Mucosa of descending colon (tissue), 3 donors: ENCODE measurements around the gene VAV1. TPM values are rescaled to one million over a fixed set of nuclear protein-coding genes. Genes with fewer than 3 reads are reported as not detected.
A peak's percentile ranks its signal among the peaks of the same experiment; 100 is the strongest.

ENCODE experiments used
- ATAC-seq: fragments of 200-7000 bp; cut with Tn5 transposase; one replicate; pipeline ENCODE4 v1.9.1; 2020; ENCODE audit warnings: mild to moderate bottlenecking, moderate library complexity
- DNase-seq, 3 donors: peaks; one replicate each; pipeline ENCODE4 v3.0.0-alpha.2; 2020
- H3K36me3 ChIP-seq: fragments of 200-600 bp; one replicate; pipeline ENCODE4 v1.8.0; 2021; ENCODE audit warnings: low read depth, mild to moderate bottlenecking
- H3K4me1 ChIP-seq: fragments of 200-600 bp; one replicate; pipeline ENCODE4 v1.8.0; 2021; ENCODE audit warnings: low read depth, mild to moderate bottlenecking
- H3K4me3 ChIP-seq: fragments of 200-600 bp; one replicate; pipeline ENCODE4 v1.8.0; 2021; ENCODE audit warnings: mild to moderate bottlenecking
- H3K9me3 ChIP-seq: fragments of 200-600 bp; one replicate; pipeline ENCODE4 v1.8.0; 2021; ENCODE audit warnings: mild to moderate bottlenecking
- intact Hi-C, 2 donors: fragments of 100-400 bp; cut with DNase I in 1 of 2; cut with micrococcal nuclease in 1 of 2; formaldehyde crosslinking; loops; one replicate each; pipeline versions ENCODE4 v1.11.0 to v1.11.1; 2022; cut with DNase I, micrococcal nuclease
- total RNA-seq, 3 donors: library from RNA; stranded (reverse); fragmentation: NEBNext Ultra II Directional in 2 of 3; extraction: Animal tissue kit (Norgen Biotek cat#: 25700) in 2 of 3; gene quantifications; one replicate each; pipeline versions ENCODE4 v1.2.1 to v1.2.4, GENCODE V29; 2021 to 2023
- TF ChIP-seq, protein P1 (sequence below): fragments of 200-600 bp; IDR thresholded peaks from one replicate; pipeline ENCODE4 v1.8.0; 2022; ENCODE audit warnings: antibody characterized with exemption, mild to moderate bottlenecking
- donor health status: DM: no; HTN: no; CAD: no; lungs with moderate emphysema.
- donor health status: DM: no; HTN: no; CAD: no.
- donor health status: DM: no; HTN: yes; CAD: no.

VAV1 gene
- total RNA-seq, 3 donors from 2014 or later = 6.0 to 12.3 (median 10.7) TPM

- intact Hi-C loops = no loop called here
- Histone ChIP-seq H3K9me3 (no peaks in the 10 kb centered on the region), H3K36me3 (no peaks in the 10 kb centered on the region), H3K4me1 (peaks cover 13% of the 10 kb centered on the region), H3K4me3 (no peak overlapping the region)
- DNase-seq = peak in 1 of 3 donors; percentile 49
- TF ChIP-seq, protein P1, sequence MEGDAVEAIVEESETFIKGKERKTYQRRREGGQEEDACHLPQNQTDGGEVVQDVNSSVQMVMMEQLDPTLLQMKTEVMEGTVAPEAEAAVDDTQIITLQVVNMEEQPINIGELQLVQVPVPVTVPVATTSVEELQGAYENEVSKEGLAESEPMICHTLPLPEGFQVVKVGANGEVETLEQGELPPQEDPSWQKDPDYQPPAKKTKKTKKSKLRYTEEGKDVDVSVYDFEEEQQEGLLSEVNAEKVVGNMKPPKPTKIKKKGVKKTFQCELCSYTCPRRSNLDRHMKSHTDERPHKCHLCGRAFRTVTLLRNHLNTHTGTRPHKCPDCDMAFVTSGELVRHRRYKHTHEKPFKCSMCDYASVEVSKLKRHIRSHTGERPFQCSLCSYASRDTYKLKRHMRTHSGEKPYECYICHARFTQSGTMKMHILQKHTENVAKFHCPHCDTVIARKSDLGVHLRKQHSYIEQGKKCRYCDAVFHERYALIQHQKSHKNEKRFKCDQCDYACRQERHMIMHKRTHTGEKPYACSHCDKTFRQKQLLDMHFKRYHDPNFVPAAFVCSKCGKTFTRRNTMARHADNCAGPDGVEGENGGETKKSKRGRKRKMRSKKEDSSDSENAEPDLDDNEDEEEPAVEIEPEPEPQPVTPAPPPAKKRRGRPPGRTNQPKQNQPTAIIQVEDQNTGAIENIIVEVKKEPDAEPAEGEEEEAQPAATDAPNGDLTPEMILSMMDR = no peak
- no peak for ATAC-seq
These were observed 39.6 kb upstream of the VAV1 start for GRCh38 chr19:6732803-6733337.

GRCh38 chr19:6733338-6734095, 39.0 kb upstream of the VAV1 start:
- Histone ChIP-seq H3K9me3 (no peaks in the 10 kb centered on the region), H3K4me3 (no peak overlapping the region), H3K4me1 (peaks cover 19% of the 10 kb centered on the region), H3K36me3 (no peaks in the 10 kb centered on the region)
- ATAC-seq (no peak), DNase-seq (peak in 2 of 3 donors; percentile 34 to 53)
- TF ChIP-seq, protein P1 = no peak
- intact Hi-C loops = no loop called here

DNA sequence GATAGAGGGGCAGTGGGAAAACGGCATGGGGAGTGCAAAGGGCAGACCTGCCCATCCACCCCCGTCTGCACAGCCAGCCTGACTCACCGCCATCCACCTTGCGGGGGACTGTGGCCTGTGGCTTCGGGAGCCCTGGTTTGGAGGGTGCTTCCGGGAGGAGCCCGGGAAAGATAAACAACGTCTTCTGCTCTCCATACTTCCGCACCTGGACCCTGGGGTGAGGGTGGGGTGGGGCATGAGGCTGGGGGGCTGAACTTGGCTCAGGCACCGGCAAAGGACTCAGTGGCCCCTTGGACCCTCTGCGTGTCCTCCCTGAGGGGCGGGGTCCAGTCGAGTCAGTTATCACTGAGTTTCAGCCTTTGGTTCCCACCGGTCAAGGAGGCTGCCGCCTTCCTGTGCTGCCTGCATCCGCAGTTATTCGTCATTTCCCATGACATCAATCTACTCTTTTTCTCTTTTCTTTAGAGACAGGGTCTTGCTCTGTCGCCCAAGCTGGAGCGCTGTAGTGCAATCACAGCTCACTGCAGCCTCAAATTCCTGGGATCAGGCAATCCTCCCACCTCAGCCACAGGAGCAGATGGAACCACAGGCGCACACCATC, 38.3 kb upstream of the VAV1 start:
- intact Hi-C loops = no loop called here
- H3K4me1 ChIP-seq = peaks cover 26% of the 10 kb centered on the region
- TF ChIP-seq, protein P1 = no peak
- no peak overlapping the region for H3K4me3 ChIP-seq
- ATAC-seq (no peak), DNase-seq (peak in 2 of 3 donors; percentile 24 to 51)
- no peaks in the 10 kb centered on the region for H3K9me3 ChIP-seq
- no peaks in the 10 kb centered on the region for H3K36me3 ChIP-seq

DNA sequence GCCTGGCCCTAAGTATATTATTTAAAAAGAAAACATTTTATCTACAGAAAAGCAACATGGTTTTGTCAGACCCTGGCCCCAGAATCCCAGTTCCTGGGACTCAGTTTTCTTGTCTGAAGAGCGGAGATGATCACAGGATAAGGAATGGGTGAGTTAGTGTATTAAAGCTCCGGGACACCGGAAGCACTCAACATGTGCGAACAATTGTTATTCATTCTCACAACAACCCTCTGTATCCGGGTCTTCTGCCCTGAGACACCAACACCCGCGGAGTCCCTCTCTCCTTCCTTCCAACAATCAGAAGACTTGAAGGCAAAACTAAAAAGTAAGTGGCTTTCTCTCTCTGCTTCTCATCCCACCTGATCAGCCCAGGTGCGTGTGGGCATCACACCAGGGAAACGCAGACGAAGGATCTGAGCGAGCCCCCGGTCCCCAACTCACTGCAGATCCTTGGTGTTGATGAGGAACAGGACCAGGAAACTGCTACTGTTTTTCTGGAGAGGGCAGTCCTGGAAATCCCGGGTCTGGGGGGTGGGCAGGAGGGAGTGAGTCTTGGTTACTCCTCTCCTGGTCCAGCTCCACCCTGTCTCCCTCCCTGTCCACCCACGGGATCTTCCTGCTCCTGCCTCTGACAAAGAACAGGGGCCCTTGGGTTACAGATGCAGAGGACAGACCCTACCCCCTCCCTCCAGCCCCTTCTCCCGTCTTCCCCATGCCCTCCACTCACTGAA, 37.2 kb upstream of the VAV1 start:
- no peak for ATAC-seq
- H3K4me3 ChIP-seq = no peak overlapping the region
- H3K36me3 ChIP-seq = no peaks in the 10 kb centered on the region
- H3K9me3 ChIP-seq = no peaks in the 10 kb centered on the region
- DNase-seq = peak in 2 of 3 donors; percentile 33 to 54
- intact Hi-C loops = no loop called here
- TF ChIP-seq, protein P1 = no peak
- peaks cover 19% of the 10 kb centered on the region for H3K4me1 ChIP-seq

- DNase-seq = peak; percentile 81 to 89 (median 83)
- Histone ChIP-seq H3K9me3 (no peaks in the 10 kb centered on the region), H3K4me3 (peak overlapping the region; percentile 85), H3K36me3 (no peaks in the 10 kb centered on the region), H3K4me1 (peaks cover 24% of the 10 kb centered on the region)
- ATAC-seq = peak; percentile 21
- TF ChIP-seq, protein P1 = peak; percentile 46
- intact Hi-C loops = no loop called here
These were observed 36.2 kb upstream of the VAV1 start for GRCh38 chr19:6736169-6736916.
